AG08396 (cell line): ENCODE results near the gene ADD3.
A peak's percentile ranks its signal among the peaks of the same experiment; 100 is the strongest.
"Not testable (repeated sequence)": the region's sequence is repeated elsewhere in the genome, so short reads cannot be mapped to it uniquely, and the experiment has no call there.

Experiments
- DNase-seq: peaks from one replicate; pipeline ENCODE4 v3.0.0; 2012; ENCODE audit warnings: low spot score, mixed read lengths

Gene ADD3

DNA sequence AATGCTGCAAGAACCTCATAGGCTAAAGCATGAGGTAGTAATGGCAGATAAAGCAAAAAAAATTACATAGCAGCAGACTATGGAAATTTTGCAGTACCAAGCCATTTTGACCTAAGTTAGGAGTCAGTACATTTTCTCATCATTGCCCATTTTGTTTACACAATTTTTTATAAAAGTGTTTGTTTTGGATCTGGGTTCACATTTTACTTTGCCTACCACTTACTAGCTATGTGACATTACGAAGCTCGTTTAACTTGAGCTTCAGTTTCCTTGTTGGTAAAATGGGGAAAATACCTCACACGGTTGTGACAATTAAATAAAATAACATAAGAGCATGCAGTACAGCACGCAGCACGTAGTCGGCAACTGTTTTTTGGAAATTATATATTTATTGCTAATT is 99.6 kb downstream of the ADD3 start:
- no peak for DNase-seq

DNA sequence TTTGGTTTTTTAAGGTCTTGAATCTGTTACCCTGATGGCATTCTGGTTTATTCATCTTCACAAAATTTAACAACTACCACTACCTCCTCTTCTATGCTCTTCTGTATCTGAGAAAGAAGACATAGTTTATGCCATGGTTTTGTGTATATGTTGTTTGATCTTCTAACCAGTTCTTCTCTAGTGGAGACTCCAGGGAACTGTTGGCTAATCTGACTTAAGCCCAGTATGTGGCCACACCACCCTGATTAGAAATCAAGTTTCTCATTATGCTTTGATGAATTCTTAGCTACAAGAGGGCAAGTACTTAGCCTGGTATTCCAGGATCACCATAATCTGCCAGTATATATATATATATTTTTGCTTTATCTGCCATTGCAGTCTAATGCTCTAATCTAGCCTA is 100.1 kb downstream of the ADD3 start:
- DNase-seq: no peak

DNA sequence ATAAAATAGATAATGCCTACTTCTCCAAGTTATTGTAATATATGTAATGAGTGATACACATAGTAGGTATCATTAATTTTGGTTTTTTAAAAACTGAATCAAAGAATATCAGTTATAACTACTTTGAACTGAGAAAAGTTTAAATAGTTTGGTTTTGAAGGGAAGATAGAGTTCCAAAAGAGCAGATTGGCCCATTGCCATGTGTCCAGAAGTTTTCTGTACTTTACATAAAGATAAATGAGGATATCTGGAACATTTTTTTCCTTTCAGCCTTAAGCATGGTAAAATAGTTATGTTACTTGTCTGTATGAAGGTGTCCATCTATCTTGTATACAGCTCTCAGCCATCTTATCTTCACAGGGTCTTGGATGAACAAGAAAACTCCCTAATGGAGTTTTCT is 101.7 kb downstream of the ADD3 start:
- no peak for DNase-seq

DNA sequence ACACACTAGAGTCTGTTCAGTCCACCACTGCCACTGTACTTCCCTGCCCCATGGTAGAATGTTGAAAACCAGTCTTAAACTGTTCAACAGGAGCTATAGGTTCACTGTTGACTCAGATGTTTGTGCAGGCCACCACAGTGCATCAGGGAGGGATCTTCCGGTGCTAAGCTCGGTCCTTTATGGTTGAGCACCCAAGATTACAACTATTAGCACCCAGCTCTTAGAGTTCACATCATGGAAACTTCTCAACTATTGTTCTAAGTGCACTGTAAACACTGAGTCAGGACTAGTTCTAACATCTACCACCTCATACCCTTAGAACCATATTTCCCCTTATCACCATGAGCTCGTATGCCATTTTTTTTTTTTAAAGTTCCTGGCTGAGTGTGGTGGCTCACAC is 102.6 kb downstream of the ADD3 start:
- DNase-seq: no peak

DNA sequence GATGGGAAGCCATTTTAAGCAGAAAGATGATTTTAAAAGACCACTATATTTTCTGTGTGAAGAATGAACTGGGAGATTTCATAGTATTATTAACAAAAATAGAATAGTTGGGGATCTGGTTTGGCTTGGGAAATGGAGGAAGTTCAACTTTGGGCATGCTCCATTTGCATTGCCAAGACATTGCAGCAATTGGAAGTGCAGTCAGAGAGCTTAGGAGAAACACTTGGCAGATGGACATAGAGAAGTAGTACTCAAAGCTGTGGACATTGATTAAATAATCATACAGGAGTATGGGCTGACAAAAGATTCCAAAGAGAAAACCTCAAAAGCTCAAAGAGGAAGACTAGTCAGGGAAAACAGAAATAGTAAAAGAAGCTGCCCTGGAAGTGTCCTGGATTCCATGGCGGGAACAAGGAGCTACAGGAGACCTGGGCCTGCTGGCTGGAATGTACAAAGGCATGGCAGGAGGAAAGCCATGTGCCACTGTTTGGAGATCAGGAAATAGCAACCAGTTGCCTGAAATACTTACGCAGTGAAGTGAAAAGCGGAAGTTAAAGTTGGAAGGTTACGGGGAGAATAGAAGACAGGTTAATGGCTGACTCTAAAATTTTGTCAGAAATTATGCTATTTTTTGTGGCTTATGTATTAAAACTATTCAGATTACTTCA is 106.0 kb downstream of the ADD3 start:
- no peak for DNase-seq

DNA sequence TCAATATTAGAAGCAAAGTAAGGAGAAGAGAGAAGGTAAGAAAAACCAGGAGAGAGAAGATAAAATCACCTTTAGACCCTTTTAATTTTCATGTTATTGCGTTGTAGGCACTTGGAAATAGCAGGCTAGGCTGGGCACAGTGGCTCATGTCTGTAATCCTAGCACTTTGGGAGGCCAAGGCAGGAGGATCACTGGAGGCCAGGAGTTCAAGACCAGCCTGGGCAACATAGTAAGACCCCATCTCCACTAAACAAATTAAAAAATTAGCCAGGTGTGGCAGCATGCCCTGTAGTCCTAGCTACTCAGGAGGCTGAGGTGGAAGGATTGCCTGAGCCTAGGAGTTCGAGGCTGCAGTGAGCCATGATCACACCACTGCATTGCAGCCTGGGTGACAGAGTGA is 106.9 kb downstream of the ADD3 start:
- not testable (repeated sequence) for DNase-seq

DNA sequence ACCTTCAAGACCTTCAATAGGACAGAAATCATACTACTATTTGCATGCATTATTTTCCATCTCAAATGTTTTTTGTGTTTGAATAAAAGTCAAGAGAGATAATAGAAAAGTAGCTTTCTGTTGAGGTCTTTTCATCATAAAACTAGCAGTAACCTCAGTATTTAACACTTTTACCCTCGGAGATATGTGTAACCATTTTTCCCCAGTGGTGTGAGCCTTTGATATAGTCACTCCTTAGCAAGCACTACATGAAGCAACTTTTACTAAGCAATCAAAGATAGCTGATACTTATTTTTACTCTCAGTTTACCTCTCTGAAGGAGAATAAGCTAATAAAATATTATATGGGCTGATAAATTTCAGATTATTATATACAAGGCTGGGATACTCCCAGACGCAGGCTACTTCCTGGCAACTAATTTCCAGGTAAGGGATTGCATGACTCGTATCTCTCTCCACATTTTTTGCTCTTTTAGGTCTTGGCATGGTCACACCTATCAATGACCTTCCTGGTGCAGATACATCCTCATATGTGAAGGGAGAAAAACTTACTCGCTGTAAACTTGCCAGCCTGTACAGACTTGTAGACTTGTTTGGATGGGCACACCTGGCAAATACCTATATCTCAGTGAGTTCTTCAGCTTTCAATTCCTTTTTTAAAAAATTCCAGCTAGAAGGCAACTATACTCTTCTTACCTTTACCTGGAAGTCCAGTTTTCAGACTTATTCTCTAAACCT is 108.2 kb downstream of the ADD3 start:
- DNase-seq: no peak

DNA sequence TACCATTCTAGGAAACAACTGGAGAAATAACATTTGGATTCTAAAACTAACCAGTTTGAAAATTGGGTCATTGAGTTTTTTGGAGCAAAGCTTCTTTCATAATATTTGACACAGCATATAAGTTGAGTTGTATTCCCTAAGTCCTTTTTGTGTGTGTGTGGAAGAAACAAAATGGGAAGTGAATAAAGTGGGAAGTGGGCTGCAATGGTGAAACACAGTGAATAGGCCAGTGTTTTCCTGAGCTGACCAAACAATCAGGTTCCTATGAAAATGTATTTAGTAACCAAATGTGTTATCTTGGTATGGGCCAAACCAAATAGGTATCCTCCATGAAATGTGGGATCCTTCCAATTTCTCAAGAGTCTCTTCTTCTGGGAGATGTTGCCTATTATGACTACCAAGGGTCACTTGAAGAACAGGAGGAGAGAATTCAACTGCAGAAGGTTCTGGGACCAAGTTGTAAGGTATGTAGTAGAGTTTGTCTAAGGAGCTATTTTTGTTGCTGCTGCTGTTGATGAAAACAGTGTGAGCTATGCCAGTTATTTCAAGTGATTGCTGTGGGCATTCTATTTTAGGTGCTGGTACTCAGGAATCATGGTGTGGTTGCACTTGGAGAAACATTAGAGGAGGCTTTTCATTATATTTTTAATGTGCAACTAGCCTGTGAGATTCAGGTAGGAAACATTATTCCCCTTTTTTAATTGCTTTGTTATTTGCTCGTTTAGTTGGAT is 111.3 kb downstream of the ADD3 start:
- DNase-seq: no peak

DNA sequence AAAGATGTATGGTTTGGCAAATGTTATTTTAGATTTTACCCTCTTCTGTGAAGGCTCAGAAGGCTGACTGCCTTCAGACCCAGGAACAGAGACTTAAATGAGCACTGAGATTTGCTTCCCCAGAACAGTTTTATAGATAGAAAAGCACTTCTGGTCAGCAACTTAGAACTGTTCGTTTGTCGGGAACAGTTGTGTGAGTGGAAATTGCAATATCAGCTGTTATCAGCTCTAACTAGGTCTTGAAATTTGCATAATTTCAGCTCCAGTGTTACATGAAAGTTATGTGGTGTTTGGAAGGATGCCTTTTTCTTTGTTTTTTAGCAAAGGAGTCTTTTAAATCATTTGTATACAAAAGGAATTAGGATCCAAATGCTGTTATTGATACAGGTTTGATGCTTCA is 115.8 kb downstream of the ADD3 start:
- DNase-seq: no peak

DNA sequence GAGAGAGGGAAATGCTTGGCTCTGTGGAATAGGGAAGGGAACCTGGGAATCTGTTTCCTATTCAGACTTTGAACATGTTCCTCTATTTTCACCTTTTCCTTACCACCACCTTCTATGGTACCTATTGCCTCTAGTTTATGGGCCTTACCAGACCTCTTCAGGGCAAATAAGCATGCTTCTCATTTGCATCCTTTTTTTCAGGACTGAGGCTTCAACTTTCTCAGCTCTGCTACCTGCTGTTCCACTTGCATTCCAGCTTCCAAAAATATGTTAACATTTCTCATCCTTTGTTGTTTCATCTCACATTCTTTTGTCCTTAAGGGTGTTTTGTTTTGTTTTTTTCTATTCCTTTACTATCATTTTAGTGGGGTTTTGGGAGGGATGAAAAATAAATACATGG is 121.7 kb downstream of the ADD3 start:
- DNase-seq: no peak

DNA sequence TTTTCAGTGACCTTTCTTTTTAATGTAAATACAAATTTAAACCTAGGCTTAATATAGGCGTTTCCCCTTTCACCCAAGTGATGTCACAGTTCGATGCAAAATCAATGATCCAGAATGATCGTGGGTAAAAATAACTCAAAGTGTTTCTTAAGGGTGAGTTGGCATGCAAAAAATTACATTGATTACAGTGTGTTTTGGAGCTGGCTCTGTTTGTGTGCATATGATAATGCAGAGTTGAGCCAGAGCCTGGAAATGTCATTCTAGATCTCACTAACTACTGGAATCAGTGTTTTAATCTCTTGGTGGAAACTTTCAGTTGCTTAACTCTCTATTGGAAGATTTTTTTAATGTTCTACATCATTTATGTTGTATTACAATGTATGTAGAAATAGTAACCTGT is 127.1 kb downstream of the ADD3 start:
- DNase-seq: no peak

DNA sequence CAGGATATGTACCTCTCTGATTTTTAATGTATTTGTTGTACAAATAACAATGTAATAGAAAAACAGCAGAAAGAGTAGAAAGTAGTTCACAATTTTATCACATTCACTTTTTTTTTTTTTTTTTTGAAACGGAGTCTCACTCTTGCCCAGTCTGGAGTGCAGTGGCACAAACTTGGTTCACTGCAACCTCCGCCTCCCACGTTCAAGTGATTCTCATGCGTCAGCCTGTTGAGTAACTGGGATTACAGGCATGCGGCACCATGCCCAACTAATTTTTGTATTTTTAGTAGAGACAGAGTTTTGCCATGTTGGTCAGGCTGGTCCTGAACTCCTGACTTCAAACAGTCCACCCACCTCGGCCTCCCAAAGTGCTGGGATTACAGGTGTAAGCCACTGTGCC is 128.1 kb downstream of the ADD3 start:
- DNase-seq: not testable (repeated sequence)

DNA sequence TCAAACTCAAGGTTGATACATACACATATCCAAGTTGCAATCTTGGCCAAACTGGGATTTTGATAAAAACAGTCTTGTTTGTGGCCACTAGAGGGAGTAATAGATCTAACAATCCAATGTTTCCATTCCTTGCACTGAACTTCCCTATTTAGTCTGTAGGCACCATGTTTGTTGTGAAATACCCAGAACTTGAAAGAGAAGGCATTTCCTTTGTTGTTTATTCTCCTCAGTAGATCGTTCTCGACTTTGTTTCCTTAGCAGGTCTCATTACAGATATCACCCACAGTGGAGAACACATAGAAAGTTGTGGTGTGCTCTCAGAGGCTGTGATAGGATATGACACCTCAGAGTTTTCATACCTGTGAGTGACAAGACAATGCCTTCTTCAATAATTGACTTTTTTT is 129.4 kb downstream of the ADD3 start:
- DNase-seq: peak; percentile 62

DNA sequence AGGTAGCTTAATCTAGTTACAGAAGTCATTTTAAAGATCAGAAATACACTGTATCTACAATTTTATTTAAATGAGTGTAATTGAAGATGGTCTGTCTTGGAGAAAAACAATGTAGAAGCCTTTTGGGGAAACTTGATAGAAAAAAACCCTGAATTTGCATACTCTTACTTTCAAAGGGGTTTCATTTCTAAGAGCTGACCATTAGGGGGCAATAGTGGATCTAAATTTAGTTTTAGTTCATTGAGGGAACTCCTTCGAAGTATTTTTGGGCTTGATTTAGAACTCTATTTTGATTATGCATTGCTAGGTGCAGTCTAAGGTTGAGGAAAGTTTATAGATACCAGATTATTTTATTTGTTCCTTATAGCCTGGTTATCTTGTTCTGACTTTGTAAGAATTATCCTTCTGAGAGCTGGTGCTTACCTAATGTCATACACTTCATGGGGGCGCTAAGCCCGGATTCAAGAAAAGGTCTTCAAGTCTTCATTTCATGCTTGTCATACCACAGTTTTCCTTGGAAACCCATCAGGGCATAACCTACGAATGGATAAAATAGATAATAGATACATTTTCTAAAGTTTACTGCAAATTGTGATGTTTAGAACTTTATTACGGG is 130.5 kb downstream of the ADD3 start:
- DNase-seq: peak; percentile 37

DNA sequence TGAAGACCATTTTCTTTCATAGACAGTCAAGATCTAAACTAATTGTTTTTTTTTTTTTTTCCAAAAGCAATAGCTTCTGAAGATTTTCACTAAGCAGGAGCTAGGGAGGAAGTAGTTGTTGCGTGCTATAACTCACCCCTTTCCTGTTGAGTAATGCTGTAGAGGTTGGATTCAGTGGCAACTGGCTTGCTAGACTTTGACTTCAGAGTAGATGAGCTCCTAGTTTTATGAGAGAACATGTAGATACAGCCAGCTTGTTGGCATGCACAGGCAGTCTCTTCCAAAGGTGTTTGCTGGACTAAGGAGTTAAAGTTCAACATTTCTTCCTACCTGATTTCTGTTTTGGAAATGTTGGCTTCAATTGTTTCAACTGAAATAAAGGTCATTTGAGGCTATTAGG is 133.4 kb downstream of the ADD3 start:
- DNase-seq: no peak

DNA sequence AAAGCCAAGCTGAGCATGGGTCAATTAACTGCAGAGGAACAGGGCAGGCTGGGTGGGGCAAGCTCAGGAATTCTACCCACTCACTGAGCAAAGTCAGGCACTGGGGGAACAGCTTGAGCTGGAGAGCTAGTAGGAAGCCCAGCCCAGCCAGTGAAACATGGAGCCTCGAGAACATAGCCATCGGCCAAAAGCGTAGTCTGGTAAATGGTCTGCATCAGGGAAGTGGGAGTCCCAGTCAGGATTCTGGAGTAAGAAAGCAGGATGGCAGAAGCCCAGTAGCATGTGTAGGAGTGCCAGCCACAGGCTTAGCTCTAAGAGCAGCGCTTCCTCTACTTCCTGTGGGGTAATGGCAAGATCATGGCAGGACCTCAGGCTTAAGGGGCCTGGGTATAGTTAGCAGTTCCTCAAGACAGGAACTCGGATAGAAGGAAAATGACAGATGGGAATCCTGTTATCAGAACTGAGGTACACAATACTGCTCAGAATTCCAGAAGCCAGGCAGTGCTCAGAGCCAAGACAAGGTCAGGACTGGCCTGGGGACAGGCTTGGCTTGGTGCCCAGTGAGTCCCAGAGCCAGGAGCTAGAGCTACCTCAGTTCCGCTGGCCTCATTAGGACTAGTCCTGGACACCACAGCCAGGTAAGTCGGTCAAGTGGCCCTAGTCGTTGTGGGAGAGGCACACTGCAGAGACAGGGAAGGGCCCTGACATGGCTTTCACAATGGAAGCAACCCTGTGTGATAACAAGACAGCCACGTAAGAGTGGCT is 134.3 kb downstream of the ADD3 start:
- no peak for DNase-seq

DNA sequence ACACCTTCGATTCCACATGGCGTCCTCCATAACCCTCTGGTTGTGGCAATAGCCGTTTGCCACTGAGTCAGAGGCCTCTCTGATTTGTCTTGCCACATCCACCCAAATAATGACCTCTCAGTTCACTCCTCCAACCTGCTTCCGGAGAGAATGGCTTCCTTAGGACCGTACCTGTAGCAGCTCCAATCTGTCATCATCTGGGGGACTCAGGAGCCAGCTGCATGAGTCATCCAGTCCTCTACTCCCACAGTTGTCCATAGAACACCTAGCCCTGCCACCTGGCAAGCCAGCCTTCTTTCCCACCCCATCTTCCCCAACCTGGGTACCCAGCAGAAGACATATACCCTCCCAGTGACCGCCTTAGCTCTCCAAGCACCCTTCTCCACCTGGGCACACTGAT is 135.2 kb downstream of the ADD3 start:
- DNase-seq: no peak

DNA sequence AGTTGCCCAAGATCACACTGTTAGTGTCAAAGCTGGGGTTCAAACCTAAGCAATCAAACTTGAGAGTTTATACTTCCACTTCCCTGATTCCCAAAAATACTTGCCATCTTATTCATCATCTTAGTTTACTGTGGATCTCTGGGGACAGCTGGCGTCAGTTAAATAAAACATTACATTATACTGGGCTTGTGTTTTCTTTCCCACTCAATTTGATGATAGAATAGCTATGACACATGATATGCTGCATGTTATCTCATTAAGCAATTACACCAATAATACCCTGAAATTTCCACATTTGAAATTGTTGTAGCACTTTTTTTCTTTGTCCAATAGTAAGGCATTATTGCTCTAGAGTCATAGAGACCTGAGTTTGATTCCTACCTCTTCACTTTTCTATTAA is 136.7 kb downstream of the ADD3 start:
- DNase-seq: no peak

DNA sequence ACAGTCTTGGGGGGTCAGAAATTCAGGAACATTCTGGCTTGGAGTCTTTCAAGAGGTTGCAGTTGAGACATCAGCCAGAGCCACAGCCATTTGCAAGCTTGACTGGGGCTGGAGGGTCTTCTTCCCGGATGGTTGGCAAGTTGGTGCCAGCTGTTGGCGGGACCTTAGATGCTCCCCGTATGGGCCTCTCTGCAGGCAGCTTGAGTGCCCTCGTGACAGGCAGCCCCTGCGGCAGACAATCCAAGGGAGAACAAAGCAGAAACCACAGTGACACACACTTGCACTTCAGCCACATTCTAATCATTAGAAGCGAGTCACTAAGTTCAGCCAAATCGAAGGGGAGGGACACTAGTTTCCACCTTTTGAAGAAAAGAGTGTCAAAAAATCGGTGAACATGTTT is 140.2 kb downstream of the ADD3 start:
- DNase-seq: no peak

DNA sequence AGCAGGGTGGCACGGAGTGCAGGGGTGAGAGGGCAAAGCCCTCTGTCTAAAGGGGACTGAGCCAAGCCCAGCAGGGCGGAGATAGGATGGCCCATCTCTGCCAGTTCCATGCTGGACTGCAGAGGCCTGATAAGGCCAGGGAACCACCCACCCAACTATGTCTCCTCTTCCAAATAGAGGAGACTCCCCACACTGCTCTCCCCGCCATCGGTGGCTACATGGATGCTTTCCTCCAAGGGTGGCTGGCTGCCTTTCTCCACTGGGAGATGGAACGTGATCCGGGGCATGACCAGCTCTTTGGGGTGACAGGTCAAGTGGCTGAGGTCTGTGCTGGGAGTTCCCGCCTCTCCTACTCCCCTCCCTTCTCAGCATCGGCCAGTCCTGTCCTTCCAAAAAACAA is 141.5 kb downstream of the ADD3 start:
- DNase-seq: no peak

DNA sequence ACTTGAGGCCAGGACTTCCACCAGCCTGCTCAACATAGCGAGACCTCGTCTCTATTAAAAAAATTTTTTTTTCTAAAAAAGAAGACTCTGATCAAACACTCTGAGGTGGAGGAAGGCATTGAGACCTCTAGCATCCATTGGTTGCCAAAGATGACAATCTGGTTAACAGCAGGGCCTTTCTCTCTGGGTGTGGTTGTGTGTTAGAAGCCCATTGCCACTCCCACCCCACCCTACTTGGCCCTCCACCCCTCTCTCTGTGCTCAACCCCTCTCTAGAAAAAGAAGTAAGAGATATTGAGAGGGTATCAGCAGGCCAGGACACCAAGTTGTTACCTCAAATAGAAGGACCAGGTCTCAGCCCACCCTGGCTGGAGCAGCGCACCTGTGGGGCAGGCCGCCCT is 142.3 kb downstream of the ADD3 start:
- no peak for DNase-seq

DNA sequence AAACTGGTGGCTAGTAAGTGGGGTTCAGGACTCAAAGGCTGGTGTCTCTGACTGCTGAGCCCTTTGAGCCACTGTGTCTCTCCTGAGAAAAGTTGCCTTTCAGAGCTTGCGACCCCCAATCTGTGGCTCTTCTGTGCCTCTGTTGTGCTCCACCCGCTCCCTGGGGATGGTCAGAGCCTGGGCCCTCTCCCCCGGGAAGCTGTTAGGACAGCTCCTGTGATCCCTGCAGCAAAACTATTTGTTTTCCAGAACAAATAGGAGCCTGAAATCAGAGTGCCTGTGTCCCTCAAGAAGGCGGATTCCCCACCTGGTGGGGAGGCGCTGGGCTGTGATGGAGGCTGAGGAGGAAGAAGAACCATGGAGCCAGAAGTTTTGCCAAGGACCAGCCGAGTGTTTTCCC is 143.2 kb downstream of the ADD3 start:
- DNase-seq: no peak
